Neural cell (in vitro differentiated cells): ENCODE results near the gene HECW1.

Experiments
- CTCF ChIP-seq: fragments of 450-650 bp; IDR thresholded peaks from 2 replicates; pipeline ENCODE4 v1.5.1; 2014; ENCODE audit warnings: antibody characterized with exemption, mild to moderate bottlenecking, moderate library complexity; ENCODE audit not compliant: poor library complexity, severe bottlenecking
- EP300 ChIP-seq: fragments of 450-650 bp; conservative IDR thresholded peaks from 2 replicates; pipeline ENCODE4 v1.6.1; 2014; ENCODE audit warnings: antibody characterized with exemption, mild to moderate bottlenecking, moderate library complexity; ENCODE audit not compliant: poor library complexity, severe bottlenecking
- EZH2 ChIP-seq: fragments of 200-600, 300-800 bp; shearing (Covaris generic), sonication (generic); IDR thresholded peaks from 2 replicates; pipeline ENCODE4 v1.6.1; 2014; ENCODE audit warnings: antibody characterized with exemption, low read length, borderline replicate concordance, mild to moderate bottlenecking; ENCODE audit not compliant: insufficient read depth, poor library complexity, severe bottlenecking
- MXI1 ChIP-seq: fragments of 450-650 bp; conservative IDR thresholded peaks from 2 replicates; pipeline ENCODE4 v1.6.1; 2014; ENCODE audit warnings: antibody characterized with exemption, mild to moderate bottlenecking; ENCODE audit not compliant: poor library complexity, severe bottlenecking
- POLR2AphosphoS5 ChIP-seq: IDR thresholded peaks from 2 replicates; pipeline ENCODE4 v1.6.1; 2012
- RAD21 ChIP-seq: fragments of 450-650 bp; conservative IDR thresholded peaks from 2 replicates; pipeline ENCODE4 v1.6.1; 2014; ENCODE audit warnings: antibody characterized with exemption, mild to moderate bottlenecking, moderate library complexity
- SMC3 ChIP-seq: fragments of 450-650 bp; conservative IDR thresholded peaks from 2 replicates; pipeline ENCODE4 v1.6.1; 2014; ENCODE audit warnings: antibody characterized with exemption, mild to moderate bottlenecking, moderate library complexity; ENCODE audit not compliant: poor library complexity
- TAF1 ChIP-seq: IDR thresholded peaks from 2 replicates; pipeline ENCODE4 v1.6.1; 2012; ENCODE audit warnings: low read depth
- TF ChIP-seq, protein P1 (sequence below): IDR thresholded peaks from 2 replicates; pipeline ENCODE4 v1.6.1; 2012; ENCODE audit warnings: borderline replicate concordance

DNA sequence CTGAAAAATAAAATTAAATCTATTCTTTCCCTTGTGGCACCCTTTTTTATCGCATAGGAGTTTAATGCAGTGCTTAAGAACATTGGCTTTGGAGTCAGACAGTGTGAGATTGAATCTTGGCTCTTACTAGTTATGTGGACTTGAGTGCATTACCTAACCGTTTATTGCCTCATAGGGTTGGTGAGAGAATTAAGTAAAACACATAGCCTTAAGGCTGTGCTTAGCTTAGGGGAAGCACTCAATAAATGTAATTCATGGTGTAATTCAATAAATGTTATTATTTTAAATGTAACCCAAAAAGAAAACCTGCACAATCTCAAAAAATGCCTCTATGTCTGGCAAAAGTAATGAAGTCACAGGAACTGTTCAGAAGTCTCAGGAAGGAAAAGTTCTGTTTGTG is 473.1 kb downstream of the HECW1 start:
- TF ChIP-seq EP300, result no peak
- TF ChIP-seq CTCF, result no peak
- TF ChIP-seq MXI1, result no peak
- no peak for TF ChIP-seq POLR2AphosphoS5
- no peak for TF ChIP-seq RAD21
- TF ChIP-seq, protein P1, sequence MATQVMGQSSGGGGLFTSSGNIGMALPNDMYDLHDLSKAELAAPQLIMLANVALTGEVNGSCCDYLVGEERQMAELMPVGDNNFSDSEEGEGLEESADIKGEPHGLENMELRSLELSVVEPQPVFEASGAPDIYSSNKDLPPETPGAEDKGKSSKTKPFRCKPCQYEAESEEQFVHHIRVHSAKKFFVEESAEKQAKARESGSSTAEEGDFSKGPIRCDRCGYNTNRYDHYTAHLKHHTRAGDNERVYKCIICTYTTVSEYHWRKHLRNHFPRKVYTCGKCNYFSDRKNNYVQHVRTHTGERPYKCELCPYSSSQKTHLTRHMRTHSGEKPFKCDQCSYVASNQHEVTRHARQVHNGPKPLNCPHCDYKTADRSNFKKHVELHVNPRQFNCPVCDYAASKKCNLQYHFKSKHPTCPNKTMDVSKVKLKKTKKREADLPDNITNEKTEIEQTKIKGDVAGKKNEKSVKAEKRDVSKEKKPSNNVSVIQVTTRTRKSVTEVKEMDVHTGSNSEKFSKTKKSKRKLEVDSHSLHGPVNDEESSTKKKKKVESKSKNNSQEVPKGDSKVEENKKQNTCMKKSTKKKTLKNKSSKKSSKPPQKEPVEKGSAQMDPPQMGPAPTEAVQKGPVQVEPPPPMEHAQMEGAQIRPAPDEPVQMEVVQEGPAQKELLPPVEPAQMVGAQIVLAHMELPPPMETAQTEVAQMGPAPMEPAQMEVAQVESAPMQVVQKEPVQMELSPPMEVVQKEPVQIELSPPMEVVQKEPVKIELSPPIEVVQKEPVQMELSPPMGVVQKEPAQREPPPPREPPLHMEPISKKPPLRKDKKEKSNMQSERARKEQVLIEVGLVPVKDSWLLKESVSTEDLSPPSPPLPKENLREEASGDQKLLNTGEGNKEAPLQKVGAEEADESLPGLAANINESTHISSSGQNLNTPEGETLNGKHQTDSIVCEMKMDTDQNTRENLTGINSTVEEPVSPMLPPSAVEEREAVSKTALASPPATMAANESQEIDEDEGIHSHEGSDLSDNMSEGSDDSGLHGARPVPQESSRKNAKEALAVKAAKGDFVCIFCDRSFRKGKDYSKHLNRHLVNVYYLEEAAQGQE, result no peak
- TF ChIP-seq EZH2, result no peak
- TF ChIP-seq TAF1, result no peak
- no peak for TF ChIP-seq SMC3
